NCI-H1694 (cell line): ENCODE results near the gene CPNE6.
"Not testable (repeated sequence)": the region's sequence is repeated elsewhere in the genome, so short reads cannot be mapped to it uniquely, and the experiment has no call there.

Experiments
- DNase-seq: peaks from one replicate; lab custom pipeline; 2025; lab: John Stamatoyannopoulos, UW

The CPNE6 gene

GRCh38 chr14:24105609-24106239 lies 34.4 kb downstream of the CPNE6 start:
- not testable (repeated sequence) for DNase-seq

GRCh38 chr14:24106672-24107271 lies 35.4 kb downstream of the CPNE6 start:
- DNase-seq = no peak

GRCh38 chr14:24108336-24108874 lies 37.0 kb downstream of the CPNE6 start:
- no peak for DNase-seq

- DNase-seq = no peak
Measured at GRCh38 chr14:24110060-24110459, 38.7 kb downstream of the CPNE6 start.

- no peak for DNase-seq
Measured at GRCh38 chr14:24110523-24110922, 39.2 kb downstream of the CPNE6 start.

GRCh38 chr14:24113379-24113800 lies 42.0 kb downstream of the CPNE6 start:
- DNase-seq = no peak

GRCh38 chr14:24113801-24114531 lies 42.6 kb downstream of the CPNE6 start:
- DNase-seq = peak; percentile 73

GRCh38 chr14:24114532-24115421 lies 43.4 kb downstream of the CPNE6 start, which contains the start of the genes DCAF11 and NRL:
Gene DCAF11, plus strand, starts transcription at chr14:24114777. Its CDS starts 818 bp downstream, at chr14:24115595.
Gene NRL, minus strand, starts transcription at chr14:24114949. Its CDS starts 32,101 bp downstream, at chr14:24082848.
- peak; percentile 99 for DNase-seq

GRCh38 chr14:24115422-24116127 lies 44.2 kb downstream of the CPNE6 start:
- no peak for DNase-seq

GRCh38 chr14:24116128-24116814 lies 44.9 kb downstream of the CPNE6 start:
- no peak for DNase-seq

- DNase-seq = no peak
Measured at GRCh38 chr14:24117179-24117578, 45.8 kb downstream of the CPNE6 start.

GRCh38 chr14:24119691-24120090 lies 48.3 kb downstream of the CPNE6 start:
- no peak for DNase-seq

GRCh38 chr14:24121210-24121609 lies 49.8 kb downstream of the CPNE6 start:
- no peak for DNase-seq

GRCh38 chr14:24122416-24122815 lies 51.1 kb downstream of the CPNE6 start:
- DNase-seq = no peak

- no peak for DNase-seq
Measured at GRCh38 chr14:24122898-24123297, 51.5 kb downstream of the CPNE6 start.

GRCh38 chr14:24123424-24124417 lies 52.4 kb downstream of the CPNE6 start:
- DNase-seq = no peak

- no peak for DNase-seq
Measured at GRCh38 chr14:24126939-24127338, 55.6 kb downstream of the CPNE6 start.

GRCh38 chr14:24127673-24128072 lies 56.3 kb downstream of the CPNE6 start:
- DNase-seq = no peak
